Loucy (cell line): ENCODE measurements around the gene TSPAN3.
A peak's percentile ranks its signal among the peaks of the same experiment; 100 is the strongest.

Source experiments
- H2AFZ ChIP-seq: fragments of 200-600 bp; sonication (generic); 2 replicates; pipeline ENCODE4 v1.6.0; 2016; ENCODE audit warnings: antibody characterized with exemption, mild to moderate bottlenecking, low read length, moderate library complexity
- H3F3A ChIP-seq: fragments of 200-600 bp; 2 replicates; pipeline ENCODE4 v1.6.0; 2016; ENCODE audit warnings: antibody characterized with exemption, low read depth, mild to moderate bottlenecking
- H3K27me3 ChIP-seq: fragments of 200-600 bp; sonication (generic); 2 replicates; pipeline ENCODE4 v1.6.1; 2014; ENCODE audit warnings: low read length, mild to moderate bottlenecking; ENCODE audit not compliant: insufficient read depth, poor library complexity, severe bottlenecking
- H3K36me3 ChIP-seq: fragments of 200-600 bp; sonication (generic); 2 replicates; pipeline ENCODE4 v1.6.1; 2016; ENCODE audit warnings: low read length; ENCODE audit not compliant: insufficient read depth
- H3K4me1 ChIP-seq: fragments of 200-600 bp; sonication (generic); 2 replicates; pipeline ENCODE4 v1.5.1; 2014; ENCODE audit warnings: low read length, mild to moderate bottlenecking; ENCODE audit not compliant: insufficient read depth, poor library complexity, severe bottlenecking
- H3K4me2 ChIP-seq: fragments of 200-600 bp; sonication (generic); 2 replicates; pipeline ENCODE4 v1.6.0; 2014; ENCODE audit warnings: antibody characterized with exemption, low read length, low read depth, mild to moderate bottlenecking; ENCODE audit not compliant: poor library complexity, severe bottlenecking
- H3K4me3 ChIP-seq: fragments of 200-600 bp; sonication (generic); 2 replicates; pipeline ENCODE4 v1.5.1; 2014; ENCODE audit warnings: low read length, mild to moderate bottlenecking, mixed read lengths; ENCODE audit not compliant: poor library complexity, severe bottlenecking
- H3K79me2 ChIP-seq: fragments of 200-600 bp; sonication (generic); 2 replicates; pipeline ENCODE4 v1.6.1; 2014; ENCODE audit warnings: low read length; ENCODE audit not compliant: insufficient read depth
- H3K9ac ChIP-seq: fragments of 200-600 bp; sonication (generic); 2 replicates; pipeline ENCODE4 v1.6.0; 2014; ENCODE audit warnings: mild to moderate bottlenecking, low read depth, low read length, moderate library complexity; ENCODE audit not compliant: poor library complexity, severe bottlenecking
- H3K9me2 ChIP-seq: fragments of 200-600 bp; sonication (generic); replicated peaks from 2 replicates; pipeline ENCODE4 v1.6.1; 2016; ENCODE audit warnings: low read depth, low read length, mixed read lengths
- H3K9me3 ChIP-seq: fragments of 200-600 bp; sonication (generic); 2 replicates; pipeline ENCODE4 v1.6.1; 2014; ENCODE audit warnings: mild to moderate bottlenecking, antibody characterized with exemption, low read length, low read depth; ENCODE audit not compliant: insufficient read depth
- H4K20me1 ChIP-seq: fragments of 200-600 bp; sonication (generic); 2 replicates; pipeline ENCODE4 v1.6.0; 2014; ENCODE audit warnings: antibody characterized with exemption, low read length, mild to moderate bottlenecking; ENCODE audit not compliant: insufficient read depth, poor library complexity, severe bottlenecking
- CTCF ChIP-seq: fragments of 200-600 bp; sonication (generic); conservative IDR thresholded peaks from 2 replicates; pipeline ENCODE4 v1.5.1; 2014; ENCODE audit warnings: mild to moderate bottlenecking, antibody characterized with exemption, low read length
- EZH2phosphoT487 ChIP-seq: fragments of 200-600 bp; IDR thresholded peaks from 2 replicates; pipeline ENCODE4 v1.6.1; 2018; ENCODE audit warnings: antibody characterized with exemption, mild to moderate bottlenecking, moderate library complexity, borderline replicate concordance

The TSPAN3 gene

GRCh38 chr15:77069521-77070121 lies 1.3 kb downstream of the TSPAN3 start:
- H3K9me3 ChIP-seq, result no peaks in the 10 kb centered on the region
- TF ChIP-seq CTCF, result no peak
- no peak for TF ChIP-seq EZH2phosphoT487
- H3F3A ChIP-seq, result no peaks in the 10 kb centered on the region
- H3K79me2 ChIP-seq, result peaks cover 60% of the 10 kb centered on the region
- H3K4me2 ChIP-seq, result peak overlapping the region; percentile 85
- no peaks in the 10 kb centered on the region for H3K9me2 ChIP-seq
- H3K9ac ChIP-seq, result peak overlapping the region; percentile 82
- H3K36me3 ChIP-seq, result no peaks in the 10 kb centered on the region
- H3K4me1 ChIP-seq, result peaks cover 41% of the 10 kb centered on the region
- peaks cover 52% of the 10 kb centered on the region for H4K20me1 ChIP-seq
- peak overlapping the region; percentile 80 for H3K4me3 ChIP-seq
- H2AFZ ChIP-seq, result no peak overlapping the region
- H3K27me3 ChIP-seq, result no peaks in the 10 kb centered on the region

- Histone ChIP-seq H3K4me2 (peak overlapping the region; percentile 85), H3K4me3 (peak overlapping the region; percentile 80), H3F3A (no peaks in the 10 kb centered on the region), H3K9ac (no peak overlapping the region), H2AFZ (no peak overlapping the region), H3K9me2 (no peaks in the 10 kb centered on the region), H3K27me3 (no peaks in the 10 kb centered on the region), H3K9me3 (no peaks in the 10 kb centered on the region), H3K79me2 (peaks cover 70% of the 10 kb centered on the region), H4K20me1 (peaks cover 62% of the 10 kb centered on the region), H3K36me3 (no peaks in the 10 kb centered on the region), H3K4me1 (peaks cover 50% of the 10 kb centered on the region)
- TF ChIP-seq EZH2phosphoT487 (no peak), CTCF (no peak)
These were observed 2.3 kb downstream of the TSPAN3 start for GRCh38 chr15:77068633-77069032.

- H3K36me3 ChIP-seq, result no peaks in the 10 kb centered on the region
- no peaks in the 10 kb centered on the region for H3K9me3 ChIP-seq
- H3K4me2 ChIP-seq, result peak overlapping the region; percentile 85
- no peaks in the 10 kb centered on the region for H3F3A ChIP-seq
- H3K9ac ChIP-seq, result no peak overlapping the region
- H3K4me3 ChIP-seq, result peak overlapping the region; percentile 80
- H3K79me2 ChIP-seq, result peaks cover 73% of the 10 kb centered on the region
- H3K9me2 ChIP-seq, result no peaks in the 10 kb centered on the region
- TF ChIP-seq CTCF, result no peak
- TF ChIP-seq EZH2phosphoT487, result no peak
- H4K20me1 ChIP-seq, result peaks cover 66% of the 10 kb centered on the region
- peaks cover 50% of the 10 kb centered on the region for H3K4me1 ChIP-seq
- no peaks in the 10 kb centered on the region for H3K27me3 ChIP-seq
- no peak overlapping the region for H2AFZ ChIP-seq
These were observed 3.1 kb downstream of the TSPAN3 start for GRCh38 chr15:77067691-77068367.
